Neural cell (in vitro differentiated cells): Measurements from ENCODE around the gene AP1M1. TPM values are rescaled to one million over a fixed set of nuclear protein-coding genes. Genes with fewer than 3 reads are reported as not detected.

Experiments used
- H2AFZ ChIP-seq: fragments of 200-600, 300-800 bp; sonication (generic), shearing (Covaris generic); 2 replicates; pipeline ENCODE4 v1.6.0; 2014; ENCODE audit warnings: low read depth, mild to moderate bottlenecking, antibody characterized with exemption, low read length, moderate library complexity
- H3F3A ChIP-seq: fragments of 200-600 bp; shearing (Covaris generic); 2 replicates; pipeline ENCODE4 v1.6.1; 2016; ENCODE audit warnings: mild to moderate bottlenecking, moderate library complexity, mixed read lengths, antibody characterized with exemption, low read length; ENCODE audit not compliant: insufficient read depth, poor library complexity, severe bottlenecking
- H3K27ac ChIP-seq: fragments of 200-600, 300-800 bp; sonication (generic), shearing (Covaris generic); 2 replicates; pipeline ENCODE4 v1.5.1; 2014; ENCODE audit warnings: mild to moderate bottlenecking, low read length, moderate library complexity
- H3K27me3 ChIP-seq: fragments of 300-800, 200-600 bp; sonication (generic), shearing (Covaris generic); 2 replicates; pipeline ENCODE4 v1.6.0; 2014; ENCODE audit warnings: mild to moderate bottlenecking, low read depth, low read length, moderate library complexity; ENCODE audit not compliant: insufficient read depth
- H3K36me3 ChIP-seq: fragments of 300-800, 200-600 bp; sonication (generic), shearing (Covaris generic); 2 replicates; pipeline ENCODE4 v1.5.1; 2014; ENCODE audit warnings: mild to moderate bottlenecking, antibody characterized with exemption, low read length, moderate library complexity; ENCODE audit not compliant: insufficient read depth
- H3K4me2 ChIP-seq: fragments of 300-800, 200-600 bp; sonication (generic), shearing (Covaris generic); 2 replicates; pipeline ENCODE4 v1.6.0; 2014; ENCODE audit warnings: mild to moderate bottlenecking, low read length
- H3K4me3 ChIP-seq: fragments of 300-800, 200-600 bp; sonication (generic), shearing (Covaris generic); 2 replicates; pipeline ENCODE4 v1.5.1; 2014; ENCODE audit warnings: mild to moderate bottlenecking, low read length, moderate library complexity
- H3K79me2 ChIP-seq: fragments of 200-600 bp; shearing (Covaris generic); replicated peaks from 2 replicates; pipeline ENCODE4 v1.6.0; 2014; ENCODE audit warnings: mild to moderate bottlenecking, low read length, moderate library complexity; ENCODE audit not compliant: insufficient read depth
- H3K9ac ChIP-seq: fragments of 300-800, 200-600 bp; sonication (generic), shearing (Covaris generic); 2 replicates; pipeline ENCODE4 v1.6.1; 2016; ENCODE audit warnings: mild to moderate bottlenecking, low read length, mixed read lengths
- H3K9me2 ChIP-seq: fragments of 200-600 bp; shearing (Covaris generic); 2 replicates; pipeline ENCODE4 v1.6.1; 2016; ENCODE audit warnings: mild to moderate bottlenecking, low read length, mixed read lengths; ENCODE audit not compliant: insufficient read depth
- H3K9me3 ChIP-seq: fragments of 200-600, 300-800 bp; sonication (generic), shearing (Covaris generic); 2 replicates; pipeline ENCODE4 v1.6.1; 2016; ENCODE audit warnings: mild to moderate bottlenecking, mixed run types, low read length, moderate library complexity, mixed read lengths
- H4K20me1 ChIP-seq: fragments of 200-600 bp; shearing (Covaris generic); 2 replicates; pipeline ENCODE4 v1.6.1; 2016; ENCODE audit warnings: mild to moderate bottlenecking, mixed run types; ENCODE audit not compliant: insufficient read depth
- EP300 ChIP-seq: fragments of 450-650 bp; conservative IDR thresholded peaks from 2 replicates; pipeline ENCODE4 v1.6.1; 2014; ENCODE audit warnings: antibody characterized with exemption, mild to moderate bottlenecking, moderate library complexity; ENCODE audit not compliant: poor library complexity, severe bottlenecking
- EZH2 ChIP-seq: fragments of 200-600, 300-800 bp; shearing (Covaris generic), sonication (generic); IDR thresholded peaks from 2 replicates; pipeline ENCODE4 v1.6.1; 2014; ENCODE audit warnings: antibody characterized with exemption, low read length, borderline replicate concordance, mild to moderate bottlenecking; ENCODE audit not compliant: insufficient read depth, poor library complexity, severe bottlenecking
- MXI1 ChIP-seq: fragments of 450-650 bp; conservative IDR thresholded peaks from 2 replicates; pipeline ENCODE4 v1.6.1; 2014; ENCODE audit warnings: antibody characterized with exemption, mild to moderate bottlenecking; ENCODE audit not compliant: poor library complexity, severe bottlenecking
- POLR2AphosphoS5 ChIP-seq: IDR thresholded peaks from 2 replicates; pipeline ENCODE4 v1.6.1; 2012
- RAD21 ChIP-seq: fragments of 450-650 bp; conservative IDR thresholded peaks from 2 replicates; pipeline ENCODE4 v1.6.1; 2014; ENCODE audit warnings: antibody characterized with exemption, mild to moderate bottlenecking, moderate library complexity
- SMC3 ChIP-seq: fragments of 450-650 bp; conservative IDR thresholded peaks from 2 replicates; pipeline ENCODE4 v1.6.1; 2014; ENCODE audit warnings: antibody characterized with exemption, mild to moderate bottlenecking, moderate library complexity; ENCODE audit not compliant: poor library complexity
- TAF1 ChIP-seq: IDR thresholded peaks from 2 replicates; pipeline ENCODE4 v1.6.1; 2012; ENCODE audit warnings: low read depth
- polyA plus RNA-seq: library from polyadenylated mRNA; depleted of rRNA; stranded (reverse); fragments of >200 nt; gene quantifications from 2 replicates; pipeline ENCODE4 v1.2.3, GENCODE V29; 2014
- TF ChIP-seq, protein P1 (sequence below): IDR thresholded peaks from 2 replicates; pipeline ENCODE4 v1.6.1; 2012; ENCODE audit warnings: borderline replicate concordance
- TF ChIP-seq, protein P2 (sequence below): fragments of 450-650 bp; IDR thresholded peaks from 2 replicates; pipeline ENCODE4 v1.5.1; 2014; ENCODE audit warnings: antibody characterized with exemption, mild to moderate bottlenecking, moderate library complexity; ENCODE audit not compliant: poor library complexity, severe bottlenecking

Gene AP1M1
- polyA plus RNA-seq, 1 donor from 2014 or later: 81.4 TPM

GRCh38 chr19:16234552-16235445, 37.1 kb downstream of the AP1M1 start:
- Histone ChIP-seq H3K27me3 (no peaks in the 10 kb centered on the region), H3K9me2 (no peaks in the 10 kb centered on the region), H3K9ac (no peak overlapping the region), H3F3A (no peaks in the 10 kb centered on the region), H3K9me3 (no peaks in the 10 kb centered on the region), H3K4me3 (no peak overlapping the region), H3K79me2 (no peaks in the 10 kb centered on the region), H3K27ac (no peak overlapping the region), H2AFZ (no peak overlapping the region), H3K36me3 (no peaks in the 10 kb centered on the region), H3K4me2 (no peak overlapping the region), H4K20me1 (no peaks in the 10 kb centered on the region)
- TF ChIP-seq RAD21 (no peak), EP300 (no peak), TAF1 (no peak), SMC3 (no peak), POLR2AphosphoS5 (no peak), MXI1 (no peak), EZH2 (no peak)
- TF ChIP-seq, protein P1, sequence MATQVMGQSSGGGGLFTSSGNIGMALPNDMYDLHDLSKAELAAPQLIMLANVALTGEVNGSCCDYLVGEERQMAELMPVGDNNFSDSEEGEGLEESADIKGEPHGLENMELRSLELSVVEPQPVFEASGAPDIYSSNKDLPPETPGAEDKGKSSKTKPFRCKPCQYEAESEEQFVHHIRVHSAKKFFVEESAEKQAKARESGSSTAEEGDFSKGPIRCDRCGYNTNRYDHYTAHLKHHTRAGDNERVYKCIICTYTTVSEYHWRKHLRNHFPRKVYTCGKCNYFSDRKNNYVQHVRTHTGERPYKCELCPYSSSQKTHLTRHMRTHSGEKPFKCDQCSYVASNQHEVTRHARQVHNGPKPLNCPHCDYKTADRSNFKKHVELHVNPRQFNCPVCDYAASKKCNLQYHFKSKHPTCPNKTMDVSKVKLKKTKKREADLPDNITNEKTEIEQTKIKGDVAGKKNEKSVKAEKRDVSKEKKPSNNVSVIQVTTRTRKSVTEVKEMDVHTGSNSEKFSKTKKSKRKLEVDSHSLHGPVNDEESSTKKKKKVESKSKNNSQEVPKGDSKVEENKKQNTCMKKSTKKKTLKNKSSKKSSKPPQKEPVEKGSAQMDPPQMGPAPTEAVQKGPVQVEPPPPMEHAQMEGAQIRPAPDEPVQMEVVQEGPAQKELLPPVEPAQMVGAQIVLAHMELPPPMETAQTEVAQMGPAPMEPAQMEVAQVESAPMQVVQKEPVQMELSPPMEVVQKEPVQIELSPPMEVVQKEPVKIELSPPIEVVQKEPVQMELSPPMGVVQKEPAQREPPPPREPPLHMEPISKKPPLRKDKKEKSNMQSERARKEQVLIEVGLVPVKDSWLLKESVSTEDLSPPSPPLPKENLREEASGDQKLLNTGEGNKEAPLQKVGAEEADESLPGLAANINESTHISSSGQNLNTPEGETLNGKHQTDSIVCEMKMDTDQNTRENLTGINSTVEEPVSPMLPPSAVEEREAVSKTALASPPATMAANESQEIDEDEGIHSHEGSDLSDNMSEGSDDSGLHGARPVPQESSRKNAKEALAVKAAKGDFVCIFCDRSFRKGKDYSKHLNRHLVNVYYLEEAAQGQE: no peak
- TF ChIP-seq, protein P2, sequence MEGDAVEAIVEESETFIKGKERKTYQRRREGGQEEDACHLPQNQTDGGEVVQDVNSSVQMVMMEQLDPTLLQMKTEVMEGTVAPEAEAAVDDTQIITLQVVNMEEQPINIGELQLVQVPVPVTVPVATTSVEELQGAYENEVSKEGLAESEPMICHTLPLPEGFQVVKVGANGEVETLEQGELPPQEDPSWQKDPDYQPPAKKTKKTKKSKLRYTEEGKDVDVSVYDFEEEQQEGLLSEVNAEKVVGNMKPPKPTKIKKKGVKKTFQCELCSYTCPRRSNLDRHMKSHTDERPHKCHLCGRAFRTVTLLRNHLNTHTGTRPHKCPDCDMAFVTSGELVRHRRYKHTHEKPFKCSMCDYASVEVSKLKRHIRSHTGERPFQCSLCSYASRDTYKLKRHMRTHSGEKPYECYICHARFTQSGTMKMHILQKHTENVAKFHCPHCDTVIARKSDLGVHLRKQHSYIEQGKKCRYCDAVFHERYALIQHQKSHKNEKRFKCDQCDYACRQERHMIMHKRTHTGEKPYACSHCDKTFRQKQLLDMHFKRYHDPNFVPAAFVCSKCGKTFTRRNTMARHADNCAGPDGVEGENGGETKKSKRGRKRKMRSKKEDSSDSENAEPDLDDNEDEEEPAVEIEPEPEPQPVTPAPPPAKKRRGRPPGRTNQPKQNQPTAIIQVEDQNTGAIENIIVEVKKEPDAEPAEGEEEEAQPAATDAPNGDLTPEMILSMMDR: no peak

DNA sequence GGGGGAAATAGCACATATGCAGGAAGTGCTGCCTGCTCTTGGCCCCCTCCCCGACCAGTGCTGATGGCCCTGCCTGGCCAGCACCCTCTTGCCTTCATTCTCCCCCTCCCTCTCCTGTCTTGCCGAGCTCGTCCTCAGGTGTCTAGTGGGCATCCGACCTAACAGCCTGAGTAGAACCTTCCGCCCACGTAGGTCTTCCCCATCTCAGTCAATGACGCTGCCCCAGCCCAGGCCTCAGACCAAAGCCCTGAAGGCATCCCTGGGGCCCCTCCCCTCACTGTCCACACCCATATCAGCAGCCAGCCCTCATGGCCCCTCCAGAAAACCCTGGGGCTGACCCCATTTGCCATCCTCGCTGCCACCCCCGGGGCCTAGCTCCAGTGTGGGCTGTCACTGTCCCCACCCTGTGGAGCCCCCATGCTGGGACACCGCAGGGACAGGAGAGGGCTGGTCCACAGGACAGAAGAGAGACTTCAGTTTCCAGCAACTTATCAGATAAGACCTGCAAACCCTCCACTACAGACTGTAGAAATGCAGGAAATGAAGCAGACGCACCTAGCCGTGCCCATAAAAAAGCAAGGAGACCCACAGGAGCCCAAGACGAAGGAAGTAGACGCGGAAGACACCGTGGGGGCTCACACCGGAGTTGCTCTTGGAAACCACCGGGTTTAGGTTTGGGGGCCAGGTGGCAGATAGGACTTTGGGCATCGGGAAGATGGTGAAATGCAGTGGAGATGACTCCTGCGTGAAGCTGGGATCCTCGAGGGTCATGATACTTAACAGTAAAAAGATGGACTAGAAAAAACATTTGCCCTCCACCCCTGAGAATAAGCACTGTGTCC, 38.3 kb downstream of the AP1M1 start:
- no peaks in the 10 kb centered on the region for H3K9me2 ChIP-seq
- H3K4me3 ChIP-seq: no peak overlapping the region
- H2AFZ ChIP-seq: no peak overlapping the region
- no peaks in the 10 kb centered on the region for H3K36me3 ChIP-seq
- H3K27ac ChIP-seq: no peak overlapping the region
- no peak overlapping the region for H3K9ac ChIP-seq
- H3K27me3 ChIP-seq: no peaks in the 10 kb centered on the region
- H4K20me1 ChIP-seq: no peaks in the 10 kb centered on the region
- H3K79me2 ChIP-seq: no peaks in the 10 kb centered on the region
- H3K4me2 ChIP-seq: no peak overlapping the region
- H3K9me3 ChIP-seq: no peaks in the 10 kb centered on the region
- TF ChIP-seq RAD21 (no peak), EZH2 (no peak), POLR2AphosphoS5 (no peak)
- TF ChIP-seq, protein P2: no peak
- H3F3A ChIP-seq: no peaks in the 10 kb centered on the region
